ENCODE data around the gene MED15.
A peak's percentile ranks its signal among the peaks of the same experiment; 100 is the strongest.

Gene MED15

DNA sequence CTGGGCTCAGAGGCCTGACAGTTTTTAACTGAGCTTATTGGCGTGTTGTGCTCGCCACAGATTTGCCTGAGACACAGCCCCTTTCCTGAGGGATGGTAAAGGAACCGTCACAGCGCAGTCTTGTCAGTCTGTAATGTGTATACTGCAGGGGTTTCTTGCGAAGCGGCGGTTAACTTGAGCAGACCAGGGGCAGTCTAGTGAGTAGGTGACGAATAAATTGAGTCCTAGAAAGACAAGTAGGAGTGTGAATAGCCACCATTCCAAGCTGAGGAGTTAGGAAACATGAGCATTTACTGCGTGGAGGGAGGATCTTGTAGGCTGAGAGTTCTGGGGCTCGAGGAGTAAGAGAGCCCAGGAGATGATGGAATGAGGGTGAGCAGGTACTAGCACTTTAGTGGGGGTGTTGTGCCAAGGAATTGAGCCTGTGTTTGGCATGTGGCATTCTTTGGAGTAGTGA lies 1.4 kb downstream of the MED15 start:
- ChIA-PET CTCF (interaction anchor here (1.0 to 6.5 kb wide), 8 partner anchors 12 to 90 kb away, joined by 3 to 39 read pairs (median 5); no protein-coding TSS in a partner anchor), POLR2A (interaction anchor here (0.7 to 3.4 kb wide), 6 partner anchors 9 to 1218 kb away, joined by 3 to 27 read pairs (median 5); no protein-coding TSS in a partner anchor)
- no peak for DNase-seq (ENCODE audit: low read depth, low spot score)
- TF ChIP-seq, protein P1, sequence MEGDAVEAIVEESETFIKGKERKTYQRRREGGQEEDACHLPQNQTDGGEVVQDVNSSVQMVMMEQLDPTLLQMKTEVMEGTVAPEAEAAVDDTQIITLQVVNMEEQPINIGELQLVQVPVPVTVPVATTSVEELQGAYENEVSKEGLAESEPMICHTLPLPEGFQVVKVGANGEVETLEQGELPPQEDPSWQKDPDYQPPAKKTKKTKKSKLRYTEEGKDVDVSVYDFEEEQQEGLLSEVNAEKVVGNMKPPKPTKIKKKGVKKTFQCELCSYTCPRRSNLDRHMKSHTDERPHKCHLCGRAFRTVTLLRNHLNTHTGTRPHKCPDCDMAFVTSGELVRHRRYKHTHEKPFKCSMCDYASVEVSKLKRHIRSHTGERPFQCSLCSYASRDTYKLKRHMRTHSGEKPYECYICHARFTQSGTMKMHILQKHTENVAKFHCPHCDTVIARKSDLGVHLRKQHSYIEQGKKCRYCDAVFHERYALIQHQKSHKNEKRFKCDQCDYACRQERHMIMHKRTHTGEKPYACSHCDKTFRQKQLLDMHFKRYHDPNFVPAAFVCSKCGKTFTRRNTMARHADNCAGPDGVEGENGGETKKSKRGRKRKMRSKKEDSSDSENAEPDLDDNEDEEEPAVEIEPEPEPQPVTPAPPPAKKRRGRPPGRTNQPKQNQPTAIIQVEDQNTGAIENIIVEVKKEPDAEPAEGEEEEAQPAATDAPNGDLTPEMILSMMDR (IDR thresholded peaks at IDR 0.05; ENCODE audit: insufficient read depth, low read length, missing control alignments): no peak
- peak overlapping the region; percentile 95 for H3K4me3 ChIP-seq (ENCODE audit: low read depth, low read length)

DNA sequence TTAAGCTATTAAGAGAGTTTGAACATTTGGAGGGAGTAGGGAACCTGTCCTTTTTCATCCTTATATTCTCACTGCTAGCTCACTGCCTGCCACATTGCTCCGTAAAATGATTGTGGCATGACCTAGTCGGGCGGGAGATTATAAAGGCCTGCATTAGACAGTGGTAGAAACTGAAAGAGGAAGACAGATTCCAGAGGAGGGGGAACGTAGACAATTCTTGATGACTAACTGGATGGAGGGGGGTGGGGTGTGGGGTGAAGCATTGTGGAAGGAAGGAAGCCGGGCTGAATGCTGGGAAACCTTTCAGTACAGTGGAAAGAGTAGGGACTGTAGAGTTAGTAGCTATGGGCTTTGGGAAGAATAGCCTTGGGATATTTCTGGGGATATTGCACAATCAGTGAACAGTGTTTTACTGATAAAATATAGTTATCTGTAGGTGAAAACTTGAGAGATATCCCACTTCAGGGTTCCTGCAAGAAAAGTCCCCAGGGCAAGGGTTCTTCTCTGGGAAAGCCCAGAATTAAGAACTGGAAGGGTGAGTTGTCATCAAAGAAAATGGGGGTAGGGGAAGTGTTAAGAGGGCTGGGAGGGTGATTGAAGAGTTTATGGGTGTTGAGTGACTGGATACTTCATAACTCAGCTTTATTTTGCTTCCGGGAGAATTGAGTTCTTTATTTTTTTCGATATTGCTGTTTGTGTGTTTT lies 2.1 kb downstream of the MED15 start:
- CTCF ChIA-PET: interaction anchor here (1.2 to 6.5 kb wide), 5 partner anchors 11 to 91 kb away, joined by 4 to 39 read pairs (median 6); no protein-coding TSS in a partner anchor
- POLR2A ChIA-PET: interaction anchor here (0.7 to 3.4 kb wide), 7 partner anchors 8 to 1217 kb away, joined by 3 to 27 read pairs (median 5); no protein-coding TSS in a partner anchor
- TF ChIP-seq, protein P1 (IDR thresholded peaks at IDR 0.05; ENCODE audit: insufficient read depth, low read length, missing control alignments): no peak
- DNase-seq (ENCODE audit: low read depth, low spot score): peak; percentile 73
- H3K4me3 ChIP-seq (ENCODE audit: low read depth, low read length): peak overlapping the region; percentile 95

DNA sequence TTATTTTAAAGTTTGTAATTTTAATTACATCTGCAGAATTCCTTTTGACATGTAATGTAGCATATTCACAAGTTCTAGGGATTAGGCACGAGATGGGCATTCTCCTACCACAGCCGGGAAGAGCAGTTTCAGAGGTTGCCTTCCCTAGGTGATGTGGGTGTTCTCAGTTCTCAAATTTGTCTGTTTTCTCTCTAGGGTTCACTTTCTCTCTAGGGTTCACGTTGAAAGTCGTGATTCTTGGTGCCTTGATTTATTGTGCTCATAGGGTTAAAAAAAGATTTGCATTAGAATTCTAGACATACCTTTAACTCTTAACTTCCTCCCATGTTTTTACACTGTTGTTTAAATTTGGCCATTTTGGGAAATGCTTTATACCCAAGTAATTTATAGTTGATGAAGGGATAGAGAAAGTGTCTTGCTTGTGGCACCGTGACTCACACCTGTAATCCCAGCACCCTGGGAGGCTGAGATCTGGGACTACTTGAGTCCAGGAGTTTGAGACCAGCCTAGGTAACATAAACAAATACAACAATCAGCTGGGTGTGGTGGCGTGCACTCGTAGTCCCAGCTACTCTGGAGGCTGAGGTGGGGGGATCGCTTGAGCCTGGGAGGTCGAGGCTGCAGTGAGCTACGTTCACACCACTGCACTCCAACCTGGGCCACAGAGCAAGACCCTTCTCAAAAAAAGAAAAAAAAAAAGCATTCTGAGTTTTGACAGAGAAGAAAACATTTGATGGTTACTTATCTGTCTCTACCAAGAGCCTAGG lies 3.6 kb downstream of the MED15 start:
- ChIA-PET POLR2A (interaction anchor here (1.3 kb wide), 1 partner anchor 21 kb away, joined by 4 read pairs; no protein-coding TSS in a partner anchor), CTCF (interaction anchor here (1.1 to 6.5 kb wide), 5 partner anchors 13 to 60 kb away, joined by 3 to 39 read pairs (median 7); no protein-coding TSS in a partner anchor)
- TF ChIP-seq, protein P1 (IDR thresholded peaks at IDR 0.05; ENCODE audit: insufficient read depth, low read length, missing control alignments): no peak
- H3K4me3 ChIP-seq (ENCODE audit: low read depth, low read length): no peak overlapping the region
- DNase-seq (ENCODE audit: low read depth, low spot score): no peak

DNA sequence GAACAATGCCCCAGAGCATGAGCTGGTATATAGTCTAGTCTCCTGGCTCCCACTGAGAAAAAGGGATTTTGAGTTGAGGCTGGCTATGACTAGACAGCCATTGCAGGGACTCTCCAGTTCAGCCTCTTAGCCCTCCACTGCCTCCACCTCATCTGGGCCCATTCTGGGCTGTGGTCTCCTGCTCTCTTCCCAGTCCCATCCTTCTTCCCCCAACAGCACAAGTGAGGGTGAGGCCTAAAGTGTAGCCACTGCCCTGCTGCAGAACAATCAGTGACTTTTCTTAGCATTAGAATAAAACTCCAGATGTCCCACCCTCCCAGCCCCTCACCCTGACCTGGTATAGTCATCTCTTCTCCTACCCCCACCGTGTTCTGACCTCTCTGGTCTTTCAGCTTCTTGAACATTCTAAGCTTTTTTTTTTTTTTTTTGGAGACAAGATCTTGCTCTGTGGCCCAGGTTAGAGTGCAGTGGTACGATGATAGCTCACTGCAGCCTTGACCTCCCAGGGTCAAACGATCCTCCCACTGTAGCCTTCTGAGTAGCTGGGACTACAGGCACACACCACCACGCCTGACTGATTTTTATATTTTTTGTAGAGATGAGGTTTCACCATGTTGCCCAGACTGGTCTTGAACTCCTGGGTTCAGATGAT lies 4.3 kb downstream of the MED15 start:
- no peak overlapping the region for H3K4me3 ChIP-seq (ENCODE audit: low read depth, low read length)
- TF ChIP-seq, protein P1 (IDR thresholded peaks at IDR 0.05; ENCODE audit: insufficient read depth, low read length, missing control alignments): no peak
- ChIA-PET CTCF (interaction anchor here (1.2 to 6.5 kb wide), 5 partner anchors 12 to 57 kb away, joined by 4 to 39 read pairs (median 7); no protein-coding TSS in a partner anchor), POLR2A (interaction anchor here (0.6 to 1.3 kb wide), 2 partner anchors 15 to 20 kb away, joined by 3 to 4 read pairs; no protein-coding TSS in a partner anchor)
- DNase-seq (ENCODE audit: low read depth, low spot score): no peak

DNA sequence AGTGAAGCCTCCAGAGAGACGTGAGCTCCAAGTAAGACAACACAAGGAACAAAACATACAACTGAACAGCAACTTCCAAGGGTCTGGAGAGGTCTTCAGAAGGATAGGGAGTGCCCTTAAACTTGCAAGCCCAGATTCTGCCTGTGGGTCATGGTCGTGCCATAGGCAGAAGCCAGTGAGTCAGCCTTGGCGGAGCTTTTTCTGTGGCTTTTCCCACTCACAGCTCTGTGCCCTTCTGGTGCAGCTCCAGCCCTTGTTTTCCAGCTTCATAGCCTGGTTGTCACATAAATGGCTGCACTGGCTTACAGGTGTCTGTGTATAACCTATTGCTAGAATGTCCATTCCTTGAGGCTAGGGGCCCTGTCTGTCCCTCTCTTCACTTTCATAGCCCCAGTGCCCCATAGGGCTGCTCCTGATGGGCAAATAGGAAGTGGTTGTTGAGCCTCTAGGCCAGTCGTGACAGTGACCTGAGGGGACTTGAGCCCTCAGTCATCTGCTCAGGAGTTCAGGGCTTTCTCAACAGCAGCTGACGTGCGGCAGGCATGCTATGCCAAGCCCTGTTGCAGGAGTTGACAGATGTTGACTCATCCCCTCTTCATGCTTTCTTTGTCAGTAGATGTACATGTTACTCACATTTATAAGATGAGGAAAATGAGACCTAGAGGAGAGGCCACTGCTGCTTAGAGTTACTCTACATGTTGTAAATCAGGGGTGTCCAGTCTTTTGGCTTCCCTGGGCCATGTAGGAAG lies 7.4 kb downstream of the MED15 start:
- H3K4me3 ChIP-seq (ENCODE audit: low read depth, low read length): no peak overlapping the region
- CTCF ChIA-PET: interaction anchor here (0.8 to 3.3 kb wide), 6 partner anchors 12 to 58 kb away, joined by 3 to 20 read pairs (median 4); no protein-coding TSS in a partner anchor
- TF ChIP-seq, protein P1 (IDR thresholded peaks at IDR 0.05; ENCODE audit: insufficient read depth, low read length, missing control alignments): no peak
- DNase-seq (ENCODE audit: low read depth, low spot score): peak; percentile 77
- POLR2A ChIA-PET: interaction anchor here (0.6 to 1.6 kb wide), 2 partner anchors 16 to 30 kb away, joined by 4 read pairs; no protein-coding TSS in a partner anchor
